ENCODE measurements around the gene KIAA0513.
A peak's percentile ranks its signal among the peaks of the same experiment; 100 is the strongest.

The KIAA0513 gene, protein sequence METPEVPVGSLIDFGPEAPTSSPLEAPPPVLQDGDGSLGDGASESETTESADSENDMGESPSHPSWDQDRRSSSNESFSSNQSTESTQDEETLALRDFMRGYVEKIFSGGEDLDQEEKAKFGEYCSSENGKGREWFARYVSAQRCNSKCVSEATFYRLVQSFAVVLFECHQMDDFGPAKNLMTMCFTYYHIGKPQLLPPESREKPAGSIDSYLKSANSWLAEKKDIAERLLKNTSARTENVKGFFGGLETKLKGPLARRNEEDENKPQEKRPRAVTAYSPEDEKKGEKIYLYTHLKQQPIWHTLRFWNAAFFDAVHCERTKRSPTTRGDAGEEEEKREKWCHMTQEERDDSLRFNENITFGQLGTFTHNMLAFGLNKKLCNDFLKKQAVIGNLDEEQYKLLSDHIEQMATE

GRCh38 chr16:85027349-85027957 is at the start of gene KIAA0513:
KIAA0513 (plus strand) TSS chr16:85027795; CDS start chr16:85067072, 39,277 bp downstream.
- DNase-seq = peak; percentile 83 to 92

DNA sequence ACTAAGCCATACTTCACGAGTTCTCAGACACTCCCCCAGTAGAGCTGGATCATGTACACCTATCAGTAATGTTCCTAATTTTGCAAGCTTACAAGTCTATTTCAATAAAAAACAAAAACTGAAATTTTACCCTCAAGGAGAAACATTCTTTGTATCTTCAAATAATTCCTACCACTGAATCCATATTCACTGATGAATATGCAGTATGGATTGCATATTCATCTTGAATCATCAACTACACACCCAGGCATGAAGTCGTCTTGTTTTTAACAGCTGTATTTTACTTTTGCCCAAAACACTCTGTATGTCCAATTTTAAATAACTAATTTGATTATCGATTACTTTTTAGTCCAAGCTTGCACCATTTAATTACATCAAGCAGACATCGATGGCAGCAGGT is 48.1 kb upstream of the KIAA0513 start:
- DNase-seq = no peak

GRCh38 chr16:84982434-84982833 is 45.2 kb upstream of the KIAA0513 start:
- no peak for DNase-seq

DNA sequence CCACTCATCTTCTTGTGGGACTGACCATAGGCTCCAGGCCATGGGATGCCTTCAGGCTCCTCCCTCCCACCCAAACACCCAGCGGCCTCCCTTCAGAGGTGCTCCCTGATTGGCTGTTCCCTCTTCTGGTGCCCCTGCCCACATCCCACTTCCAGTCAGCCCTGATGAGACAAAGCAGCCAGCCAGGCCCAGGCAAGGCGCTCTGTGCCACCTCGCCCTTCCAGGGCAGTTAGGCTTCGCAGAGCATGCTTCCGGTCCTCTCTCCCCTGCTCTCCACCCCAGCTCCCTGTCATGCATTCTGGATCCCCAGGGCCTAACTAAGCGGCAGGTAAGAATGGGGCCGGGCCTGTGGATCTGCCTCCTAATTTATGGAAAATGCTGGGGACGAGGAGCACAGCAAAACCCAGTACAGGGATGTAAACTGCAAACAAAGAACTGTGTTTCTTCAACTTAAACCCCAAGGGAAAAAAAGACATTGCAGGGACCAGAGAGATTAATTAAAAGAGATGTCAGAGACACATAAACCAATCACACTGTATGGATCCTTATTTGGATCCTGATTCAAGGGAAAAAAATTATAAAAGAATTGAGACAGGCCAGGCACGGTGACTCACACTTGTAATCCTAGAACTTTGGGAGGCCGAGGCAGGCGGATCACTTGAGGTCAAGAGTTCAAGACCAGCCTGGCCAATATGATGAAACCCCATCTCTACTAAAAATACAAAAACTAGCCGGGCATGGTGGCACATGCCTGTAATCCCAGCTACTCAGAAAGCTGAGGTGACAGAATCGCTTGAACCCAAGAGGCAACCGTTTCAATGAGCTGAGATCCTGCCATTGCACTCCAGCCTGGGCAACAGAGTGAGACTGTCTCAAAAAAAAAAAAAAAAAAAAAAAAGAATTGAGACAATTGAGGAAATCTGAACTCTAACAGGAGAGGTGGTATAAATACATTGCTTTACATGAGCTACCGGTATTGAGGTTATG is 42.2 kb upstream of the KIAA0513 start:
- DNase-seq = no peak

GRCh38 chr16:84986102-84986501 is 41.5 kb upstream of the KIAA0513 start:
- no peak for DNase-seq

DNA sequence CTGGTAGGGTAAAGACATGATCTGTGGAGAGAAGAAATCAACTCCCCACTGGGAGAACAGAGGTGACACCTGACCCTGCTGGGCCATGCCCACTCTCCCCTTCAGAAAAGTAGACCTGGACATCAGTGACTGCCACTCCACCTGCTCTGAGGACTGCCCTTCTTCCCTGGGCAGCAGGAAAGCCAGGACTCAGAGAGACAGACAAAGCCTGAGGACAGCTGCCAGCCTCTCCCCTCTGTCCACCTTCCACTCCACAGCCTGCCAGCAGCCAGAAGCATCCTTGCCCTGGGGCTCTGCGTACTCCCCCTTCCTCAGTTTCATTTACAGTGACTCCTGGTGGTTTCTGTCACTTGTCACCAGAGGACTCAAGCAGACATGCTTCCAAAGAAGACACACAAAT is 40.7 kb upstream of the KIAA0513 start:
- DNase-seq = no peak

DNA sequence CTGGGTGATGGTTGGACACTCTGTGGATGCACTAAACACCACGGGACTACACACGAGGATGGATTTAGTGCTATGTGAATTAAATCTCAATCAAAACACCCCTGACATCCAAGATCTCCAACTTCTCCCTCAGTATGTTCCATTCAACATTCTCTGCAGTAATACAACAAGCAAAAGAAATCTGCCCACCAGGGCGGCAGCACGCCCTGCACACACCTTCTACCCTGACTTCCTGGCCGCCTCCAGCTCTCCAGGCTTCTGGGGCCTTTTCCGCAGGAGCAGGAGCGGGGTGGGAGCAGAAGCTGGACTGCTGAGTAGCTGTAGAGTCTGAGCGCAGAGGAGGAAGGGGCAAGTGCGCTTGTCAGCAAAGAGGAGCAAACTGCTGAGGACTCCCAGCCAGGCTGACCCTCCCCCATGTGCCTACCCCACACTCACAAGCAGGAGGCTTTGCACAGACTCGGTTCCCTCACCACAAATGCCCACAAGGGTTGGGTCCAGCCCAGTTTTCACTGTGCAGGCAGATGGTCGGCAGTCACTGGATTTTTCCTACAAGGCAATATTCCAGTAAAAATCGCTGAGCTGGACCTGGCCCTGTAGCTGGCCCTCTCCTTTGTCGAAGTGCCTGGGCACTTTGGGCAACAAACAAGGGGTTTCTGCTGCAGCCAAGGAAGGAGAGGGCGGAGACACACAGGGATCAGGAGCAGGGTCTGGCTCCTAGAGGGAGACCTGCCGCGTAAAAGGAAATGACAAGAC is 39.1 kb upstream of the KIAA0513 start:
- no peak for DNase-seq

DNA sequence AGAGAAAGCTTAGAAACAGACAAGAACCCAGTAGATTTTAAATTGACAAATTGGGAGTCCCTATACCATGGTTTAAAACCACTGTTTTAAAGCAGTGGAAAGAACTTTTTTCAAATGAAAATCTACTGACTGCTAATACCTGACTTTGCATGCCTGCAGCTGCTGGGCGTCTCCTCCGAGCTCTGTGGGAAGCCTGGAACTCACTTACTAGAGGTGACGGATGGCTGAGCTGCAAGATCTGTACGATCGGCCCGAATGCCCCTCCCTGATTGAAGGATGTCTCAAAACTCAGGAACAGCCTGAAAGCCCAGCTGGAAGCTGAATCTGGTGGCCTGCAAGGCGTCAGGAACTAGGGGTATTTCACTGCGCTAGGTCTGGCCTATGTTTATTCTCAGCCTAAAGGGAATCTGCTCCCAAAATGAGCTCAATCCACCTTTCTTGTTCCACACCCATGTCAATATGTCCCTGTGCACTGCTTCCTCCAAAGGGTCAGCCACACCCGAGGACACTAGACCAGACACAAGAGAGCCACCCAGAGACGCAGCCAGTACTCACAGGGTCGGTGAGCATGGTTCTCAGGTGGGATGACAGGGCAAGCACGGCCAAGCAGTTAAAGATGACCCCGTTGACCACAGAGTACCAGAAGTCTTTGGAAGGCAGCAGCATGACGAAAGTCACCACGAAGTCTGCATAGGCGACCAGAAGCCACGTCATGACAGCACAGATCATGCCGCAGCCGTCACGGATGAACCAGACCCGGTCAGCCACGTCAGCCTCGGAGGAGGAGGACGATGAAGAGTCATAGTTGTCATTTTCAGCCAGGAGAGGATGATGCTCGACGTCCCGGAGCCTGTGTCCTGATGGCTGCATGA is 37.6 kb upstream of the KIAA0513 start:
- DNase-seq = no peak

DNA sequence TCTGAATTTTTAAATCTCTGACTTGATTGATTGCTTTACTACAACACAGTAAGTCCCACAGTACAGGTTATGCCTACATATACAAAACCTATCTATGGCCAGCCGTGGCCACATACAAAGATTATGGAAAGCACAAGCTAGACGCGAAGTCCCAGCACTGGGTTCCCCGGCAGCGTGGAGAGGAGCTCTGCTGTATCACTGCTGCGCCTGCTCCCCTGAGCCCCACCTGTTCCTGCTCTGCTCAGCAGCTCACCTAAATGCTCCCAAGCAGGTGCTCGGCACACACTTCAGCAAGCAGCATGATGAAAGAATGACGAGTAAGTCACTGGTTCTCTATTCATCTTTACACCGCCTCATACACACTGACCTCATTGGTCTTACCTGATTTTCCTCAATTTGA is 36.8 kb upstream of the KIAA0513 start:
- DNase-seq = no peak

GRCh38 chr16:84992717-84993075 is 34.9 kb upstream of the KIAA0513 start:
- no peak for DNase-seq

- no peak for DNase-seq
These were observed 33.7 kb upstream of the KIAA0513 start for GRCh38 chr16:84993926-84994325.

DNA sequence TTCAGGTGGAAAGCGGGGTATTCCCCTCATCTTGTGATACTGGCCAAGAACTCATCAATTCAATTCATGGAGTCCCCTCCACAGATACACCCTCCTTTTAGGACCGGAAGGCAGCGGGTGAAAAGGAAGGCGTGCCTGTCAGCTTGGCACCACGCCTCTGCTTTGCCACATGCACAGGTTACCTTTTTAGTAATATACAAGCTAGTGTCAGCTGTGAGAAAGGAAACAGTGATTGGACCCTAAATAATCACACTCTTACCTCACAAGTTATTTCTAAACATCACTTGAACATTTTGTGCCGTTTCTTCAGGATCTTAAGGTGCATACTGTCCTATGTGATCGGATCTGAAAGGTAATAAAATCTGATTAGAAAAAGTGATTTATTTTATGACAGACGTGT is 31.9 kb upstream of the KIAA0513 start:
- no peak for DNase-seq

- no peak for DNase-seq
These were observed 31.2 kb upstream of the KIAA0513 start for GRCh38 chr16:84996365-84996764.

DNA sequence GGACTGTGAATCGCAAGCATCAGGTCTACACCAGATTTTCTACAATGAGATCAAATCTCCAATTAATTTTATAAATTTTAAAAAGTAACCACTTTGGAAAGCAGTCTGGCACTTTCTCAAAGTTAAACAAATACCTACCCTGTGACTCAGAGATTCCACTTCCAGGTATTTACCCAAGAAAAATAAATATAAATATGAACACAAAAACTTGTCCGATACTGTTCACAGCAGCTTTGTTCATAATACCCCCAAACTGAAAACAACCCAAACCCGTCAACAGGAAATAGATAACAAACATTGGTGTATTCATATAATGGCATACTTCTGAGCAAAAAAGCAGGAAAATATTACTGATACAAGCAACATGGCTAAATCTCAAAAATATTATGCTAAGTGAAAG is 28.4 kb upstream of the KIAA0513 start:
- DNase-seq = no peak

GRCh38 chr16:84999857-85000480 is 27.6 kb upstream of the KIAA0513 start:
- no peak for DNase-seq

- no peak for DNase-seq
These were observed 25.5 kb upstream of the KIAA0513 start for GRCh38 chr16:85002099-85002541.

DNA sequence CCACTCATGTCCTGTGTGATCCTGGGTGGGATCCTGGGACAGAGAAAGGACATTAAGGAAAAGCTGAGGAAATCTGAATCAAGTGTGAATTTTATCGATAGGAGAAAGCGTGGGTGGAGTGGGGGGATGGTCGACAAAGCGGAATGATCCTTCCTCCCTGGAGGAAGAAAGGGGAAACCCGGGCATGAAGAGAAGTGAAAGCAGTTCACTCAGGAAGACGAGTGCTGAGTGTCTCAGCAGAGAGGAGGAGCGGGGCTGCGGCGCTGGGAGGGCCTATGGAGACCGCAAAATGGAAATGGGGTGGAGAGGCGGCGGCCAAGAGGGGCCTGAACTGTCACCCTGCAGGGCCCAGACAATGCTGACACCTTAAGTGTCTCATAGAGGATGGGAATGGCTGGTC is 25.0 kb upstream of the KIAA0513 start:
- no peak for DNase-seq

- no peak for DNase-seq
These were observed 24.5 kb upstream of the KIAA0513 start for GRCh38 chr16:85003076-85003475.

DNA sequence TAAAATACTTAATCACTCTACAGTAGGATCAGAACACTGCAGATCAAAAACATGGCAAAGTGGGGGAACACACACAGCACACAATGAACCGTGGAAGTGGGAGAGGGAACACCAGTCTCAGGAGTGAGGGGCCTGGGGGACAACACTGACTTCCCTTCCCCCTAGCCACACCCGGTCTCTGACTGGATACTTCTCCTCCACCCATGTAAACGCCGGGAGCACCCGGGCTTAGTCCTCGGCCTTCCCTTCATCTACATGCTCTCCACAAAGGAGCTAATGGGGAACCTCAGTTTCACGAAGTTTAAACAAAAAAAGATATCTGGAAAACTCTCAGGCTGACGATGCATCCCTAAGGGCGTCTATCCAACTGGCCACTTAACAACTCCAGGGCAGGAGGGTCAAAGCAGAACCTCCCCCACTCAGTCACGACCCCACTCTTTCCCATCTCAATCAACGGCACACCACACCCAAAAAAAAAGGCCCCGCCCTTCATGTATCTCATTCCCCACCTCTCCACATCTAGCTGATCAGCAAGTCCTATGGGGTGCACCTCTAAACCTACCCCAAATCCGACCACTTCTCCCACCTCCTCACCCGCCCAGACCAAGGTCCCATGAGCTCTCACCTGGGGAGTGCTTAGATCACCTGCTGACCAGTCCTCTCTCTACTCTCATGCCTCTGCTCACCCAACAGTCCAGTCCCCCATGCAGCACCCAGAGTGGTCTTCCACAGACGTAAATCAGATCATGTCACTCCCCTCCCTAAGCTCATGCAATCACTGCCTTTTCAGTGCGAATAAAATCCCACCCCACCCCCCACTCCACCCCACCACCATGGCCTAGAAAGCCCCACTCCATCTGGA is 23.6 kb upstream of the KIAA0513 start:
- DNase-seq = no peak

GRCh38 chr16:85004587-85005205 is 22.9 kb upstream of the KIAA0513 start:
- DNase-seq = no peak
